ENCODE results near the gene CHD3.

DNA sequence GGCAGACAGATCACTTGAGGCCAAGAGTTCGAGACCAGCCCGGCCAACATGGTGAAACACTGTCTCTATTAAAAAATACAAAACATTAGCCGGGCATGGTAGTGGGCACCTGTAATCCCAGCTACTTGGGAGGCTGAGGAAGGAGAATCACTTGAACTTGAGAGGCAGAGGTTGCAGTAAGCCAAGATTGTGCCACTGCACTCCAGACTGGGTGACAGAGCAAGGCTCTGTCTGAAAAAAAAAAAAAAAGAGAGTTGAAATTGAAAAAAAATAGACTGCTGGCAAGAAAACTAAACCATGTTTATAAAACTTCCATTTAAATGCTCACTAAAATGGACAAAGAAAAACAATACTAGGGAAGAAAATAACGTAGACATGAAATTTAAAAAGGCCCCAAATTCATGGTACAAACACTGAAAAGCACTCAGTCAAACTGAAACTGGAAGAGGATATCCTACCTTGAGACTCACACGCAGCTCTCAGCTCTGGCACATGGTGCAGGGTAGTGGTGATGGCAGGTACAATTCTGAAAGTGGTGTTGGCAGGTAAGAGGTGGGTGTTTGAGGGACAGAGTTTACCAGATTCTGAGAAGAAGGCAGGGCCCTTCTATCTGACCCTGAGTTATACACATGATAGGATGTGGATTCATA lies 62.7 kb downstream of the CHD3 start:
- TF ChIP-seq, protein P1, sequence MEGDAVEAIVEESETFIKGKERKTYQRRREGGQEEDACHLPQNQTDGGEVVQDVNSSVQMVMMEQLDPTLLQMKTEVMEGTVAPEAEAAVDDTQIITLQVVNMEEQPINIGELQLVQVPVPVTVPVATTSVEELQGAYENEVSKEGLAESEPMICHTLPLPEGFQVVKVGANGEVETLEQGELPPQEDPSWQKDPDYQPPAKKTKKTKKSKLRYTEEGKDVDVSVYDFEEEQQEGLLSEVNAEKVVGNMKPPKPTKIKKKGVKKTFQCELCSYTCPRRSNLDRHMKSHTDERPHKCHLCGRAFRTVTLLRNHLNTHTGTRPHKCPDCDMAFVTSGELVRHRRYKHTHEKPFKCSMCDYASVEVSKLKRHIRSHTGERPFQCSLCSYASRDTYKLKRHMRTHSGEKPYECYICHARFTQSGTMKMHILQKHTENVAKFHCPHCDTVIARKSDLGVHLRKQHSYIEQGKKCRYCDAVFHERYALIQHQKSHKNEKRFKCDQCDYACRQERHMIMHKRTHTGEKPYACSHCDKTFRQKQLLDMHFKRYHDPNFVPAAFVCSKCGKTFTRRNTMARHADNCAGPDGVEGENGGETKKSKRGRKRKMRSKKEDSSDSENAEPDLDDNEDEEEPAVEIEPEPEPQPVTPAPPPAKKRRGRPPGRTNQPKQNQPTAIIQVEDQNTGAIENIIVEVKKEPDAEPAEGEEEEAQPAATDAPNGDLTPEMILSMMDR (tag by site-specific recombination; IDR thresholded peaks at IDR 0.05): no peak
- TF ChIP-seq TCF7L2 (IDR thresholded peaks at IDR 0.05; ENCODE audit: borderline replicate concordance, low read depth, low read length) (no peak), ZNF530 (tag by site-specific recombination; IDR thresholded peaks at IDR 0.05; ENCODE audit: low read depth) (no peak), ZNF571 (tag by site-specific recombination; IDR thresholded peaks at IDR 0.05) (no peak), OVOL3 (tag by site-specific recombination; IDR thresholded peaks at IDR 0.05) (no peak), ZNF510 (tag by site-specific recombination; IDR thresholded peaks at IDR 0.05; ENCODE audit: insufficient replicate concordance) (no peak), ZNF121 (tag by site-specific recombination; IDR thresholded peaks at IDR 0.05) (no peak), MYNN (tag by site-specific recombination; IDR thresholded peaks at IDR 0.05; ENCODE audit: borderline replicate concordance) (no peak), ZNF596 (tag by site-specific recombination; IDR thresholded peaks at IDR 0.05) (no peak), ZNF776 (tag by site-specific recombination; IDR thresholded peaks at IDR 0.05; ENCODE audit: borderline replicate concordance) (no peak), YY1 (tag by site-specific recombination; IDR thresholded peaks at IDR 0.05) (no peak), ZNF335 (tag by site-specific recombination; conservative IDR thresholded peaks at IDR 0.05) (no peak)
- TF ChIP-seq, protein P2, sequence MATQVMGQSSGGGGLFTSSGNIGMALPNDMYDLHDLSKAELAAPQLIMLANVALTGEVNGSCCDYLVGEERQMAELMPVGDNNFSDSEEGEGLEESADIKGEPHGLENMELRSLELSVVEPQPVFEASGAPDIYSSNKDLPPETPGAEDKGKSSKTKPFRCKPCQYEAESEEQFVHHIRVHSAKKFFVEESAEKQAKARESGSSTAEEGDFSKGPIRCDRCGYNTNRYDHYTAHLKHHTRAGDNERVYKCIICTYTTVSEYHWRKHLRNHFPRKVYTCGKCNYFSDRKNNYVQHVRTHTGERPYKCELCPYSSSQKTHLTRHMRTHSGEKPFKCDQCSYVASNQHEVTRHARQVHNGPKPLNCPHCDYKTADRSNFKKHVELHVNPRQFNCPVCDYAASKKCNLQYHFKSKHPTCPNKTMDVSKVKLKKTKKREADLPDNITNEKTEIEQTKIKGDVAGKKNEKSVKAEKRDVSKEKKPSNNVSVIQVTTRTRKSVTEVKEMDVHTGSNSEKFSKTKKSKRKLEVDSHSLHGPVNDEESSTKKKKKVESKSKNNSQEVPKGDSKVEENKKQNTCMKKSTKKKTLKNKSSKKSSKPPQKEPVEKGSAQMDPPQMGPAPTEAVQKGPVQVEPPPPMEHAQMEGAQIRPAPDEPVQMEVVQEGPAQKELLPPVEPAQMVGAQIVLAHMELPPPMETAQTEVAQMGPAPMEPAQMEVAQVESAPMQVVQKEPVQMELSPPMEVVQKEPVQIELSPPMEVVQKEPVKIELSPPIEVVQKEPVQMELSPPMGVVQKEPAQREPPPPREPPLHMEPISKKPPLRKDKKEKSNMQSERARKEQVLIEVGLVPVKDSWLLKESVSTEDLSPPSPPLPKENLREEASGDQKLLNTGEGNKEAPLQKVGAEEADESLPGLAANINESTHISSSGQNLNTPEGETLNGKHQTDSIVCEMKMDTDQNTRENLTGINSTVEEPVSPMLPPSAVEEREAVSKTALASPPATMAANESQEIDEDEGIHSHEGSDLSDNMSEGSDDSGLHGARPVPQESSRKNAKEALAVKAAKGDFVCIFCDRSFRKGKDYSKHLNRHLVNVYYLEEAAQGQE (tag by site-specific recombination; IDR thresholded peaks at IDR 0.05): no peak
- TF ChIP-seq, protein P3, sequence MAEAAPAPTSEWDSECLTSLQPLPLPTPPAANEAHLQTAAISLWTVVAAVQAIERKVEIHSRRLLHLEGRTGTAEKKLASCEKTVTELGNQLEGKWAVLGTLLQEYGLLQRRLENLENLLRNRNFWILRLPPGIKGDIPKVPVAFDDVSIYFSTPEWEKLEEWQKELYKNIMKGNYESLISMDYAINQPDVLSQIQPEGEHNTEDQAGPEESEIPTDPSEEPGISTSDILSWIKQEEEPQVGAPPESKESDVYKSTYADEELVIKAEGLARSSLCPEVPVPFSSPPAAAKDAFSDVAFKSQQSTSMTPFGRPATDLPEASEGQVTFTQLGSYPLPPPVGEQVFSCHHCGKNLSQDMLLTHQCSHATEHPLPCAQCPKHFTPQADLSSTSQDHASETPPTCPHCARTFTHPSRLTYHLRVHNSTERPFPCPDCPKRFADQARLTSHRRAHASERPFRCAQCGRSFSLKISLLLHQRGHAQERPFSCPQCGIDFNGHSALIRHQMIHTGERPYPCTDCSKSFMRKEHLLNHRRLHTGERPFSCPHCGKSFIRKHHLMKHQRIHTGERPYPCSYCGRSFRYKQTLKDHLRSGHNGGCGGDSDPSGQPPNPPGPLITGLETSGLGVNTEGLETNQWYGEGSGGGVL (tag by site-specific recombination; IDR thresholded peaks at IDR 0.05): no peak
